ENCODE results near the gene PANX3.

DNA sequence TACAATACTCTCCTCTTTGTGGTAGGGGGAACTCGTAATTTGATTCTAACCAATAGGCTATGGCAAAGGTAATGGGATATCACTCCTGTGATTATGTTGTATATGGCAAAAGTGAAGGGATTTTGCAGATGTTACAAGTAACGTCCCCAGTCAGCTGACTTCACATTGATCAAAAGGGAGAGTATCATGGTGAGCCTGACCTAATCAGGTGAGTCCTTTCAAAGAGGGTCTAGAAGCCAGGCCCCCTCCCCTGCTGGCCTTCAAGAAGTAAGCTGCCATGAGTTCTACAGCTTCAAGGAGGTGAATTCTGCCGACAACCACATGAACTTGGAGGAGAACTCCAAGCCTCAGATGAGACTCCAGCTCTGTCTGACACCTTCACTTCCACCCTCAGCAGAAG lies 31.4 kb downstream of the PANX3 start:
- TF ChIP-seq CTCF (IDR thresholded peaks at IDR 0.05) = no peak
- TF ChIP-seq ZFX (IDR thresholded peaks at IDR 0.05; ENCODE audit: borderline replicate concordance) = no peak

Data from 22Rv1 (cell line).